Left ventricle myocardium superior (tissue), 1 donor: Measurements from ENCODE around the gene PXDN. TPM values are rescaled to one million over a fixed set of nuclear protein-coding genes. Genes with fewer than 3 reads are reported as not detected.
A peak's percentile ranks its signal among the peaks of the same experiment; 100 is the strongest.

Source experiments
- ATAC-seq: fragments of 200-7000 bp; cut with Tn5 transposase; one replicate; pipeline ENCODE4 v1.9.1; 2020; ENCODE audit warnings: mild to moderate bottlenecking, moderate library complexity
- DNase-seq: peaks from one replicate; pipeline ENCODE4 v3.0.0-alpha.2; 2020
- intact Hi-C: fragments of 100-400 bp; cut with micrococcal nuclease; formaldehyde crosslinking; loops from one replicate; pipeline ENCODE4 v1.11.0; 2022
- long read RNA-seq: library from polyadenylated mRNA; unstranded; transcript quantifications from one replicate; pipeline ENCODE4 v2.0.0, GENCODE V29; 2021
- total RNA-seq: library from RNA; stranded (reverse); fragmentation: NEBNext Ultra II Directional; extraction: Animal tissue kit (Norgen Biotek cat#: 25700); gene quantifications from one replicate; pipeline ENCODE4 v1.2.1, GENCODE V29; 2021
- donor health status: DM: no; HTN: yes; CAD: no; lungs with severe emphysema.

PXDN gene, protein sequence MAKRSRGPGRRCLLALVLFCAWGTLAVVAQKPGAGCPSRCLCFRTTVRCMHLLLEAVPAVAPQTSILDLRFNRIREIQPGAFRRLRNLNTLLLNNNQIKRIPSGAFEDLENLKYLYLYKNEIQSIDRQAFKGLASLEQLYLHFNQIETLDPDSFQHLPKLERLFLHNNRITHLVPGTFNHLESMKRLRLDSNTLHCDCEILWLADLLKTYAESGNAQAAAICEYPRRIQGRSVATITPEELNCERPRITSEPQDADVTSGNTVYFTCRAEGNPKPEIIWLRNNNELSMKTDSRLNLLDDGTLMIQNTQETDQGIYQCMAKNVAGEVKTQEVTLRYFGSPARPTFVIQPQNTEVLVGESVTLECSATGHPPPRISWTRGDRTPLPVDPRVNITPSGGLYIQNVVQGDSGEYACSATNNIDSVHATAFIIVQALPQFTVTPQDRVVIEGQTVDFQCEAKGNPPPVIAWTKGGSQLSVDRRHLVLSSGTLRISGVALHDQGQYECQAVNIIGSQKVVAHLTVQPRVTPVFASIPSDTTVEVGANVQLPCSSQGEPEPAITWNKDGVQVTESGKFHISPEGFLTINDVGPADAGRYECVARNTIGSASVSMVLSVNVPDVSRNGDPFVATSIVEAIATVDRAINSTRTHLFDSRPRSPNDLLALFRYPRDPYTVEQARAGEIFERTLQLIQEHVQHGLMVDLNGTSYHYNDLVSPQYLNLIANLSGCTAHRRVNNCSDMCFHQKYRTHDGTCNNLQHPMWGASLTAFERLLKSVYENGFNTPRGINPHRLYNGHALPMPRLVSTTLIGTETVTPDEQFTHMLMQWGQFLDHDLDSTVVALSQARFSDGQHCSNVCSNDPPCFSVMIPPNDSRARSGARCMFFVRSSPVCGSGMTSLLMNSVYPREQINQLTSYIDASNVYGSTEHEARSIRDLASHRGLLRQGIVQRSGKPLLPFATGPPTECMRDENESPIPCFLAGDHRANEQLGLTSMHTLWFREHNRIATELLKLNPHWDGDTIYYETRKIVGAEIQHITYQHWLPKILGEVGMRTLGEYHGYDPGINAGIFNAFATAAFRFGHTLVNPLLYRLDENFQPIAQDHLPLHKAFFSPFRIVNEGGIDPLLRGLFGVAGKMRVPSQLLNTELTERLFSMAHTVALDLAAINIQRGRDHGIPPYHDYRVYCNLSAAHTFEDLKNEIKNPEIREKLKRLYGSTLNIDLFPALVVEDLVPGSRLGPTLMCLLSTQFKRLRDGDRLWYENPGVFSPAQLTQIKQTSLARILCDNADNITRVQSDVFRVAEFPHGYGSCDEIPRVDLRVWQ (N-terminal part only)
- 18.5 TPM for total RNA-seq
- long read RNA-seq, full-length matches to known transcripts, result 1 of 13 reads
- long read RNA-seq, partial matches to known transcripts, result 12 of 13 reads
- long read RNA-seq, other reads (novel, unspliced or antisense), result 0 of 13 reads

DNA sequence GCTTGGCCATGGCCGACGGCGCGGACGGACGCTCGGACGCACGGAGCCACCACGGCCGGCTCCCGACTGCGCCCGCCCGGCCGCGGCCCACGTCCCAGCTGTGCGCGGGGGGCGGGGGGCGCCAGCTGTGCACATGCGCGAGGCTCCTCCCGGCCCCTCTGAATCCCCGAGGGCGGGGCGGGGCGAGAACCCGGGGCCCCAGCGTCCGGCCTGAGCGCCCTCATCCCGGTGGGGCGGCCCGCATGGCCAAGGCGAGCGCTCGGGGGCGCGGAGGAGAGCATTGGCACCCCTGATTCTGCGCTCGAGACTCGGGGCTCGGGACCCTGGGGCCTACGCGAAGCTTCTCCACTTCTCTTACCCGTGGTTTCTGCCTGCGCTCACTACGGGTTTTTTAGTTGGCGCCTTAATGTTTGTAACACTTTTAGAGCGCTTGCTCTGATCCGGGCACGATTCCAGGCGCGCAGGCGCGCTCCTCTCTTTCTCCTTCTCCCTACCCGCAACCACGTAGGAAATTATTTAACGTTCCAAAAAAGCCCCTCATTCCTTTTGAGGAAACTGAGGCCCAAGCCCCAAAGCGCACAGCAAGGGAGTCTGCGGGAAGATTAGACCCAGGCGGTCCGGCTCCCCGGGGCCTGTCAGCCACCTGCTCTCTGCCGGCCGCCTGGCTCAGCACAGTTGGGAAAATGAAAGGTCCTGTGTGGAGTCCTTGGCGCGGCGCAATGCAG, at the start of gene PXDN:
Gene PXDN, minus strand, starts transcription at position 70 of the 725 bp plus-strand sequence. Its CDS starts 60 bp downstream, at position 10.
- intact Hi-C loops, result loop anchor here (10.0 kb wide), 1 partner anchor 150 kb away; no protein-coding TSS in a partner anchor
- ATAC-seq (peak; percentile 82), DNase-seq (peak; percentile 86)

DNA sequence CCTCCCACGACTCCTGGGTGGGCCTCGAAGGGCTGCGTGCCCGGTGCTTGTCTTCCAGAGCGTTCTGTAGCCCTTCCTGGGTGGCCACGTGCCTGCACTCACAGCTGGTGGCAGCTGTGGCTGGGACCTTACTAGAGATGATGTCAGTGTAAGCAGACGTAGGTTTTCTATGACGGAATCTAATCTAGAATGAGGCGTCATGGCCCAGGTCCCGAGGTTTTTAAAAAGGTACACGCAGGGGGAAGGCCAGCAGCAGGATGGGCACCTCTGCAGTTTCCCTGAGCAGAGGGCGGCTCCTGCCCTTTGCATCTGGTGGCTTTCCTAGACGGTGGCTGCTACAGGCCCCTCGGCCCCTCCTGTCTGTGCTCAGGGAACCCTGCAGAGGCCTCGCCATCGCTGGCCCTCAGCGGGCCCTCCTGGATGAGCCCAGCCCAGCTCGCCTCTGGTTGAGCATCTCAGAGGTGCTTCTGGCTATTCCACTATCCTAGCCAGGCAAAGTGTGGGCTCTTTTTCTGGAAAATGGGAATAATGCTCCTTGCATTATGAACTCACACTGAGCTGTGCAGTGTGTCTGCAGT, 49.6 kb upstream of the PXDN start:
- ATAC-seq, result peak; percentile 88
- intact Hi-C loops, result no loop called here
- peak; percentile 80 for DNase-seq

DNA sequence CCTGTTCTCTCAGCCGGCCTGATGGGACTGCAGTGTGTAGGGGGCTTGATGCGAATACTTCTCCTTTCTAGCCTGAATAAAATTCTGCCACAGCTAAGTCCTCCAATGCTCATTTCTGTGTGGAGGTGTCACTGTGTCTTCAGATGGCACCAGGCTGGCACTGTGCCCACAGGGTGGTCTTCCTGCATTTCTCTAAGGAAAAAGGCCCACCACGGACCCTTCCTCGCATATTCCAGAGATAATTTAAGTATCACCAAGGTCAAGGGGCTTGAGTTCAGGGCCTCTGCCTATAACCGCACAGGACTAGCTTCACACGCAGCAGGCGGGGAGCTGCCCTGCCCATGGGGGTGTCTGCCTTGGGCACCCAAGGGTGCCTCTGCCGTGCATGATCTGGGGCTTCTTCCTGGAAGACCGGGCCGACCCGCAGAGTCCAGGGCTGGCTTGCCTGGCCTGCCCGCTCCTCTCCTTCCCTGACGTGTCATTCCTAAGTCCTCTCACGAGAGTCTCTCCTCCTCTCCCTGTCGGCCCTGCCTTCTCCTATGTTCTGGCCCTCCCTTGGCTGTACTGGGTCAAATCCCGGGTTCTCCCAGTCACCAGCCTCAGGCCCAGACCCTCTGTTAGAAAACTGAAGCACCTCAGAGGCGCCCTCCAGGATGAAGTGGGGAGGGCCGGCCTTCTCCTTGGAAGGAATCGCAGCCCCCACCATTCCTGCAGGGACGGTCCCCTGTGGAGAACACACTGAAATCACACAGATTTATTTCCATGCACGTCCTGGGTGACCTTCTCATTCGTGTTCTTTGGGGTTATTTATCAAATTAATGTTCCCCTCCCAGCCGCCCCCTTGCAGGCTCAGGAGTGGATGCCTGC, 48.9 kb upstream of the PXDN start:
- DNase-seq (no peak), ATAC-seq (peak; percentile 46)
- intact Hi-C loops, result no loop called here

DNA sequence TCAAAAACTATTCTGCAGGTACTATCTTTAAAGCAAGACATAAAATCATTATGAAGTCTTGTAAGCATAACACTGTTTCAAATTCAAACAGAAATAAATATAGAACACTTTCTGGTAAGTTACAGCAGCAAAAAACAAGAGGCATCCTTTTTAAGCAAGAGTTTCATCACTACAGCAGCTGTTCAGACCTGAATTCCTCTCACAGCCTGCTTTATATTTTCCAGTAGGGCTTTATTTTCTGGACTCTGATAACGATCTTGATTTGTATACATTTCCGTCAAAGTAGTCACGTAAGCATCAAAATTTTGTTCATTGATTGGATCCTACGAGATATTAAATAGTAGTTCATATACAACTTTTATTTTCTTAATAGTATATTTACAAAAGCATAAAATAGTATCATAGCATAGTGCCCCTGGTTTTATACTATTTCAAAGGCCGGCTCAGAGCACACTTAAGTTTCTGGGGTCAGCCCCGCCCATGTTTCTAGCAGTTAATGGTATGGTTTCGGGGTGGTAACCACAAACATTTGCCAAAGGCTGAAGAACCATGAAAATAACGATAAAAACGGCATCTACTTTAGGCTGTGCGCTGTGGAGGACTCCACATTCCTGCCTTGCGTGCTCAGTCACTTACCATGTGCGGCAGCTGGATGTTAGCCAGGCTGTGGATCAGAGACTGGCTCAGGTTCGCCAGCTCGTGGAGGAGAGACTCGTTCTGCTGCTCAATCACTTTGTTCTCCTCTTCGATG, 47.5 kb upstream of the PXDN start:
- DNase-seq (peak; percentile 52), ATAC-seq (peak; percentile 31)
- intact Hi-C loops, result no loop called here

DNA sequence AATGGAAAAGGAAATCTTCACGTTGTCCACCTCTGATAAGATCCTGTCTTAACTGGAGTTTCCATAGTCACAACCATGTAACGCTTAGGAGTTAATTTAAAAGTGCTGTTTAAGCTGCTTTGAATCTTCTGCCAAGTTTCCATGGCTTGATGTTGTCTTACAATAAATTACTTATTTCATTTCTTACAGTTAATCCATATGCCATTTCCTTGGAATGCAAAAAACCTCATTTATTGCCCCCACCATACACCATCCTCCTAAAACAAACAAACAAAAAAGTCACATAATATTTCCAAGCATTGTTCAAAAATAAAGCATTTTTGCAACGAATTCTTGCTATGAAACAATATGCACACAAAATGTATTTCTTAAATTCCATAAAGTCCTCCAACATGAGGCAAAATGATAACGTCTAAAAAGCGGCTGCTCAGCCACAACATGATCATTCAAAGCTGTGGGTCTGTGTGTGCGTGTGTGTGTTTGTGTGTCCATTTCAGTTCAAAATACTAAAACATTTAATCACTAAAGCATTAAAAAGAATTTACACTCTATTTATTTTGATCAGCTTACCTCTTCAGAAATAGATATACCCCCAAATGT, 46.8 kb upstream of the PXDN start:
- intact Hi-C loops, result no loop called here
- ATAC-seq, result no peak

DNA sequence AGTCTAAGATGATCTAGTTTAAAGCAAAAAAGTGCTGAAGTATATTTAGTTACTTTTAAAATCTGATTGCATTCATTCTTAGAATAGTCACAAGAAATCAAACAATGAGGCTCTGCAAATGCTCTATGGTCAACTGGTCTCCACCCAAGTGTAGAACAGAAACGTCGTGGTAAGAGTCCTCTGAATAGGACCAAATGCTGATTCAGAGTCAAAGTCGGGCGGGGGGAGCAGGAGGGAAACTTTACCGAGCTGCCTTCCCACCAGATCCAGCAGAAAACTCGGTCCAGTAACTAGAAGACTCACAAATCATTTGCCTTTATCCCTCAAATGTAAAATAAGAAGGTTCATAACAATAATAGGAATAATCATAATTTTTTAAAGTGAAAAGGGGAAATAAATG, 46.2 kb upstream of the PXDN start:
- DNase-seq (no peak), ATAC-seq (no peak)
- intact Hi-C loops, result no loop called here

More for the DNA sequence above, 46.8 kb upstream of the PXDN start:
- no peak for DNase-seq

DNA sequence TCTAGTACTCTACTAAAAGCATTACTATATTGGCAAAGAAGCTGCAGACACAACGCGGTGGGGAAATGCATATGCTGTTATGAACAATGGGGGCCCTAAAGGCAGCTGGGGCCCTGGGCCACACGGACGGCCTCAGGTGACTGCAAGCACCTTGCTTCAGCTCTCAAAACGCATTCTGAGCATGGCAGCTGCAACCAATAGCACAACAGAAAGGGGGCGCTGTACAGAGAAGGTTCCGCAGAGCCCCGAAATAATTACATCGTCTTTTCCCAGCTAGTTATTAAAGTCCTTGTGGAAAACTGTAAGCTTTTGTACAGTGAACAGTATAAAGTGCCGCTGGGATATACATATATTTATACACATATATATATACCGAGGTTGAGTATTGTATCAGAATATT, 45.3 kb upstream of the PXDN start:
- intact Hi-C loops, result no loop called here
- DNase-seq (no peak), ATAC-seq (no peak)

DNA sequence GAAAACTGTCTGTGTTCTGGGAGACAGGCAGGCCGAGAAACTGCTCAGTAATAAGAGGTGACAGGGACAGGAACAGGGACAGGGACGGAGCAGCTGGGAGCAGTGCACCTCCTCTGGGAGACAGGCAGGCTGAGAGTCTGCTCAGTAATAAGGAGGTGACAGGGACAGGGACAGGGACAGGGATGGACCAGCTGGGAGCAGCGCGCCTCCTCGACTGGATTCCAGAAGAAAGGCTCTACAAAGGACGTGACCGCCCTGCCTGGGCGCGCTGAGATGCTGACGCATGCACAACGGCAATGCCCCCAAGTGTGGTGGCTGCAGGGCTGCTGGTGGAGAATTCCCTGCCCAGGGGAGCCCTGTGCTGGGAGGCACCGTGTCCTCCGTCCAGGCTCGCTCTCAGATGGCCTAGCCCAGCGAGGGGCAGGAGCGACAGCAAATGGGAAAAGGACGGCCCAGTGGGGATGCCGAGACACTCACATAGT, 44.2 kb upstream of the PXDN start:
- intact Hi-C loops, result no loop called here
- no peak for DNase-seq
- no peak for ATAC-seq

DNA sequence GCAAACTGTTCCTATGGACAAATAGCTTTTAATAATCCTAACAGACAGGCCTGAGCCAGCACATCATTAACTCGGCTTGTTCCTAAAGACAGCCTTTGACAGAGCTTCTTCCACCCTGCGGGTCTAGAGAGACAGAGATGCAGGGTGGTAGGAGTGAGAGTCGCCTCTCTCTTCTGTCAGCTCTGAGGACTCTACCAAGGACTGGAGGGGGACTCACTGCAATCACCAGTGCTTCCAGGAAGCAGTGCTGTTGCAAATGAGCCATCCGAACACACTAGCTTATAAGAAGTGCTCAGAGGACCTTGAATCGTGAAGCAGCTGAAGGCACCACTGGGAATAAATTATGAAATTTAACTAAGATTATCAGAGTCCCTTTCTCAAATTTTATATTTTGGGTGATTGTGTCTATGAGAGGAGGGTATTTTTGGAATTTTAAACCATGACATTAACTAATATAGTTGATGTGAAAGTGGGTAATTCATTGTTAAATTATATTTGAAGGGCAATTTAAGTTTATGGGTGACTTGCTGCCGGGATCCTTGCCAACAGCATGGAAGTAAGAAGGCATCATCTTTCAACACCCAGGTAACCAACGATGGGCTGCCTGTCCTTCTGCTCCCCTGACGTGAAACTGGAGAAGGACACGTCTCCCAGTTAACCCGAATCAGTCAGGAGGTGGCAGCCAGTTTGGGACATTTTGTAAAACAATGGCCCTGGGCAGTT, 43.6 kb upstream of the PXDN start:
- no peak for DNase-seq
- no peak for ATAC-seq
- intact Hi-C loops, result no loop called here

DNA sequence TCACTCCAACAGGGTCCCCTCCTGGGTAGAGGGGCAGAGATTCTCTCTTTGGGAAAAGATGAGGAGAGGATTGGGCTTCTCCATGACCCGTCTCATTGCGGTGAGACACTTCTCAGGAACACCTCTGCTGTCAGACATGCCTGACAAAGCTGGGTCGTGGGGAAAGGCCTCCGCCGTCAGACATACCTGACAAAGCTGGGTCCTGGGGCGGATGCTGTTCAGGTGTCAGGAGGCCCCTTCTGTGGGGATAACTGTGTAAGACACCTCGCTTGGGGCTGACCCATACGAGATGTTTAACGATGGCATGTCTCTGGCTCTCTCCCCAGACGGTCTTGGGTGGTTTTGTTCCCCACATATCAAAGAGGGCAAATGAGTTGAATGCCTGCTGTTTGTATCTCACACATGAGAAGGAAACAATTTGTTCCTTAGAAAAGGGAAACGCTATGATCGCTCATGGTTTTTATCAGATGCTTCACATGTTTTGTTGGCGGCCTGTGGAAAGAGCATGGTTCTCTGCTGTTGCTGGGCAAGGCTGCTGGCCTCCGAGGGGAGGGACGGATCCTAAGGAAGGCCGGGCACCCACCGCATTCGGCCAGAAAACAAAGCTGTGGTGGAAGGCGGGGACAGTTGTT, 40.8 kb upstream of the PXDN start:
- intact Hi-C loops, result no loop called here
- DNase-seq, result no peak
- no peak for ATAC-seq

DNA sequence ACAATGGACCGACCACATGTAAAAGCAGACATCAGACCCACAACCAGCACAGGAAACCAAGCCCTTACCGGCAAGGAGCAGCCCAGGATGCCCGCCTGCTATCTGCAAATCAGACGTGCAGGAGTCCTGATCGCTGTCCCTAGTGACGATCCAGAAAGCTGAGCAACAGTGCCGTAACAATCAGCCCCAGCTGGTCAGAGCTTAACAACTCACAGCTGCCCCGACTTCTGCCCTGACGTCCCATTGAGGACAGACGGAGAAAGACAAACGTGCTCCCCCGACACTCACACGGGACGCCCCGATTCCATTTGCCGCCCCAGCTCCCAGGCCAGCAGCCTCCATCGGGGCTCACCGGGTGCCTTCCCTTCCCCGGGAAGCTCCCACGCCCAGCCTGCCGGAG, 39.8 kb upstream of the PXDN start:
- intact Hi-C loops, result no loop called here
- DNase-seq (no peak), ATAC-seq (no peak)

DNA sequence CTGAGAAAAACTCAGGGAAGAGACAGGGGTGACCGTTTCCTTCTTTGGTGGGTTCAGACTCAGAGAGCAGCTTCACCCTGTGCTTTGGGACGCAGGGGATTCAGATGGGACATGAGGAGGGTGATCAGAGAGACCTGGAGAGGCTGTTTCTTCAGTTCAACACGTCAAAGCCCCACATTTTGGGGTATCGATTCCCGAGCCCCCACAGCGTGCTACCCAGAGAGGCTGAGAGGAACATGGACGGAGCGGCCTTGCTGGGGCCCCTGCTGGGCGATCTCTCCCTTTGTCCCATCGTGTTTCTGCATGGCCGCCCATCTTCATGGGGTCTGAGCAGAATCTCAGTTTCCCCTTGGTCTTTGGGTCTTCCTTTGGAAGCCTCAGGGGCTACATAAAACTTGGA, 38.2 kb upstream of the PXDN start:
- intact Hi-C loops, result no loop called here
- DNase-seq (no peak), ATAC-seq (no peak)

DNA sequence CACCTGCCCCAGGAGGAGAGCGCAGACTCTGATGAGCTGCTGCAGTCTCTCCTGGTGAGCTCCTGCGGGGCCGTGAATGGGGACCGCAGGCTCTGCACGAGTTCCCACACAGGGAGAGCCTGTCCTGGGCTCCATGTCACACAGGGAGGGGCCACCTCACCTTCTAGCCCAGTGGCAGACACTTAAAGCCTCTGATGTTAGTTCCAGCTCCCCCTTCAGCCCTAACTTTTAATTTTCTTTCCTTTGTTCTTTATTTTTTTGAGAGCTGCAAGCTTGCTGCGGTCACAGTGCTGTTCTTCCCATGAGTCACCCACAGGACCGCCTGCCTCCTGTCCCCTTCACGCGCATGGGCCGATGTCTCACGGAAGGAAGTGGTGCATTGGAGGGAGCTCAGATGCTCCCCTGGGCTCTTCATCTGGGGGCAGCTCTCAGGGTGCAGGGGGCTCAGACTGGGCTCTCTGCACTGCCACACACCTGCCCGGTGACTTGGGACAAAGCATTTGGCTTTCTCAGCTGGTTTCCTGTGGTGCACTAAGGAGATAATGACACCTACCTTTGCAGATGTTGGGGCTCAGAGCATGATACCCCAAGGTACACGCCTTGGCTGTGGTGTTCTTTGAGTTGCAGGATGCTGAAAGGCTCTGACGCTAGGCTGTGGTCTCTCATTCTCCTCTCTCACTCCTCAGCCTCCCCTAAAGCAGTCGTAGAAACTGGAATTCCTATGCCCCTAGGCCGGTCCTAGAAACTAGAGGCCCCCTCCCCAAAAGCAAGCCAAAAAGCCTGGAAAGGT, 37.2 kb upstream of the PXDN start:
- DNase-seq (no peak), ATAC-seq (no peak)
- intact Hi-C loops, result no loop called here

DNA sequence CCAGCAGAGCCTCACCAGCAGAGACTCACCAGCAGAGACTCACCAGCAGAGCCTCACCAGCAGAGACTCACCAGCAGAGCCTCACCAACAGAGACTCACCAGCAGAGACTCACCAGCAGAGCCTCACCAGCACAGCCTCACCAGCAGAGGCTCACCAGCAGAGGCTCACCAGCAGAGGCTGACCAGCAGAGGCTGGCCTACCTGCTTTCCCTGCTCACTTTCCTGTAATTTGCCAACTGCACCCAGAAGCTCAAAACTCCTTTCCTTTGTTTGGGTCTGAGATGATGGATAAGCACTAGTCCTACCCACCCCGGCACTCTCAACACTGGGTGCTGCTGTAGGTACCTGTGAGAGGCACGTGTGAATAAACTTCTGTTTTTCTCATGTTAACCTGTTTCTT, 36.4 kb upstream of the PXDN start:
- no peak for ATAC-seq
- no peak for DNase-seq
- intact Hi-C loops, result no loop called here
